ENCODE results near the gene THSD7B. TPM values are rescaled to one million over a fixed set of nuclear protein-coding genes. Genes with fewer than 3 reads are reported as not detected.

The THSD7B gene
- polyA plus RNA-seq, 1 donor: 5.4 TPM

DNA sequence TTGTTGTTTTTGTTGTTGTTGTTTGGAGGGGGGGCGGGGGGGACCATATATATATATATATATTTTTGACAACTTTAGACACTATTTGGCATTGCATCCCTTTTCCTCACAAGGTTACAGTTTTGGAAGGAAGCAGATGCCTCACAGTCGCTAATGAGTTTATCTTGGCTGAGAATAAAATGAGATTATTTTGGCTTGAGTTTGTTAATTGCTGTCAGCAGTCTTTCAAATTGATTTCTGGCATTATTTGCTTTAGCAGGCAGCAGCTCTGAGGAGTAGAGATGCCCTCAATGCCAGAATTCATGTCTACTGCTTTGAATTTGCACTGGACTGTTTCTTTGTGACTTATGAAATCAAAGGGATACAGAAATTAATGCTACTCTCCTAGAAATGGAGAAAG, 603.8 kb downstream of the THSD7B start:
- DNase-seq: no peak

DNA sequence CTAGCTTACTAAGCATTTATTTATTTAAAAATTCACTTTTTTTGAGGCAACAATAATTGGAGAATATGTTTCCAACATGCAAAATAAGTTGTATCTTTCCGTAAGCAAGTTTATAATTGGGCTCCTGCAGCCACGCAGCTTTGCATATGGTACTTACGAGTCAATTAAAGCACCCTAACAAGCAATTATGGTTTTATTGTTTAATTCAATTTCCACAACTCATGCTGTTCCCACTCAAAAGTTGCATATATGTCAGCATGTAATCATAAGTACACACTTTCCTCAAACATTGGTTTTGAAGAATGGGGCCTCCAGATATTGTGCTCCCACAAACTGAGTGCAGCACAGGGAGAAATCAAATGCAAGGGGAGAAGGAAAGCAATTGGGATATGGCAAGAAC, 613.8 kb downstream of the THSD7B start:
- no peak for DNase-seq

DNA sequence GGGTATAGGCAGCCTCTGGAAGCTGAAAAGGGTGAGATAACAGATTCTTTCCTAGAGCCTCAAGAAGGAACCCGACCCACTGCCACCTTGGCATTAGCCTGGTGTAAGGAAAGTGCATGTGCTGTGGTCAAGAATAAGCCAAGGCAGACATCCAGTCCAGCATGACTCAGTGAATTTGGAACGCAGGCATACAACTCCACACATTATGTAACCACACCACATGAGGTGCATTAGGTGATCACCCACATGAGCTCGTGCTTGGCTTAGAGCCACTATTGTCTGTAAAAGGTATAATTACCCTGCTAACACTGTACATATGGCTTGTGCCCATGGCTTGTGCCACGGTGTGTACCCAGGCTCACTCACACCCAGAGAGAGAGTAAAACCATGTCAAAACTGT, 615.3 kb downstream of the THSD7B start:
- no peak for DNase-seq

DNA sequence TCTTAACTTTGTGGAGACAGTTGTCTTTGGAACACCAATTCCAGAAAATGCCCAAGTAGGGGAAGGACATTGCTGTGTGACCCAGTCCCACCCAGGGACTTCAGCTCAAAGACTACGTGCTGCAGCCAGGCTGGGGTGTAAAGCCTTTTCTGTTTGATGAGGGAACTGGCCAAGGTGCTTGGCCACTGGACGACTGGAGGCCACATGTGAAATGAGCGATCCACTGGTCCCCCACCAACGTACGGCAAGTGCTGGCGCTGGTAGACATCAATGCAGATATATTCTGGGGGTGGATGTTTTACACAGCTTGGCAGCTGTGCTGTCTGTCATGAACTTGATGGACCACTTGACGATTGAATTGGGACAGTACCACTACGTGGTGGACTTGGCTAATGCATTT, 616.4 kb downstream of the THSD7B start:
- DNase-seq: no peak

DNA sequence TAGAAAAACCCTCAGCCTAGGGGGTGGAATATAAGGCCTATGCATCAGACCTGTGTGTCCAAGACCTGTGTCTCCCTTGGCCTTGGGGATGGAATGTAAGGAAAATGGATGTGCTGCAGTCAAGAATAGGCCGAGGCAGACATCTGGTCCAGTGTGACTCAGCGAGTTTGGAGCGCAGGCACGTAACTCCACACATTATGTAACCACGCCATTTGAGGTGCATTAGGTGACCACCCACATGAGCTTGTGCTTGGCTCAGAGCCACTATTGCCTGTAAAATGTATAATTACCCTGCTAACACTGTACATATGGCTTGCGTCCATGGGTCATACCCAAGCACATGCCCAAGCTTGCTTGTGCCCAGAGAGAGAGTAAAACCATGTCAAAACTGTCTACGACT, 618.0 kb downstream of the THSD7B start:
- DNase-seq: no peak

DNA sequence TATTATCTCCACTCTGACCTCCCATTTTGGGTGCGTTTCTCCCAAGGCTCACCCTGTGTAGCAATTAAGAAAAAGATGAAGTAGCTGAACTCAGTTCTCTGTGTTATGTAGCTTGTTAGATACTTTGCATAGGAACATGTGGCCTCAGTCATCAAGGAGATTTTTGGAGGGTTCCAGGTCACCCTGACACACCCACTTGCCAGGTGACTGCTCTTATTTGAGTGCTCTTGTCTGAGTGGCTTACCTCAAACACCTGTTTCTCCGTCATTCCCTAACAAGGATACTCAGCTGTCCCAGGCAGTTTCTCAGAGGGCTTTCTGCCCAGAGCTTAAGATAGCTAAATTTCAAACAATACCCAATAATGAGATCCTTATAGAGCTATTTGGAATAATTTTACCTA, 621.7 kb downstream of the THSD7B start:
- no peak for DNase-seq

DNA sequence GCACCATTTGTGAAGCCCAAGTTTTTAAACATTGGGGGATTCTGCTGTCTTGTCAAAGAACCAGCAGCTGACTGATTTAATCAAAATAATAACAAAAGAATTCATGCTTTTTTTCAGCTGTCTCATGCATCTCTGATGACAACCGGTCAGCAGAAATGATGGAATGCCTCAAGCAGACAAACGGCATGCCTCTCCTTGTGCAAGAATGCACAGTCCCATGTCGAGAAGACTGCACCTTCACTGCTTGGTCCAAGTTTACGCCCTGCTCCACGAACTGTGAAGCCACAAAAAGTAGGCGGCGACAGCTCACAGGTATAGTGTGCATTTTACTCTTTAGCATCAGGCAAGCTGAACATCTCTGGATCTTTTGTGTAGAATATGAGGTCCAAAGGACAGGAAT, 640.2 kb downstream of the THSD7B start:
- no peak for DNase-seq

DNA sequence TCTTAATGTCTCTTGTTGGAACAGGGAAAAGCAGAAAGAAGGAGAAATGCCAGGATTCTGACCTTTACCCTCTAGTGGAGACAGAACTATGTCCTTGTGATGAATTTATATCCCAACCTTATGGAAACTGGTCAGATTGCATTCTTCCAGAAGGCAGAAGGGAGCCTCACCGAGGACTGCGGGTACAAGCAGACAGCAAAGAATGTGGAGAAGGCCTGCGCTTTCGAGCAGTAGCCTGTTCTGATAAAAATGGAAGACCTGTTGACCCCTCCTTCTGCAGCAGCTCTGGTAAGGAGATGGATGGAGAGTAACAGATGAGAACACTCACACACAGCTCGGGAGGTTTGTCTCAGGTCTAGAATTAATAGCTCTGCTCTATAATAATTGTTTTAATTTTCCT, 646.2 kb downstream of the THSD7B start:
- DNase-seq: no peak

DNA sequence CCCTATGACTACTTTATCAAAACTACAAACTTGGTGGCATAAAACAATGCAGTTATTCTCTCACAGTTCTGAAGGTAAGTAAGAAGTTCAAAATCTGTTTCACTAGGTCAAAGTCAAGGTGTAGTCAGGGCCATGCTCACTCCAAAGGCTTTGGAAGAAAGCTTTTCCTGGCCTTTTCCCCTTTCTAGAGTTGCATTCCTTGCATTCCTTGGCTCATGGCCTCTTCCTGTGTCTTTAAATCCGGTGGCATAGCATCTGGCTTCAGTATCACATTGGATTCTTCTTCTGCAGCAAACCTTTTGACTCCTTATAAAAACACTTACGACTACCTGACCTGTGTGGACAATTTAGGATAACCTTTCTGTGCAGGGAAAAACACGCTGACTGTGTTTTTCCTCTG, 655.4 kb downstream of the THSD7B start:
- no peak for DNase-seq

DNA sequence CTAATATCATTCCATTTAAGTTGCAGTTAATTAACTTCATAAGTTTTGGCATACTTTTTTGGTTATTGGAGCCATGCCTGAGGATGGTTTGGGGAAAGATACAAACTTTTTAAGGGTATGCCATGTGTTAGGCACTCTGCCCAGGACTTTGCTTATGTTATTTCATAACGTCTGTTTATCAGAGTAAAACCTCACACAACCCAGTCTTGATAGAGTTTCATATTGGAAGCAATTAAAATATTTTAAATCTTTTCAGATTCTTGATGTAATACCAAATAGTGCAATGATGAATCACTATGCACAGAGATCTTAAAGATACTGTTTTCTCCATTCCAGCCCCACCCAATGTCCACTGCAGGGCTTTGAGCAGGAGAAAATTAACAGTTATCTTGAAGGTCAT, 669.8 kb downstream of the THSD7B start:
- DNase-seq: no peak

DNA sequence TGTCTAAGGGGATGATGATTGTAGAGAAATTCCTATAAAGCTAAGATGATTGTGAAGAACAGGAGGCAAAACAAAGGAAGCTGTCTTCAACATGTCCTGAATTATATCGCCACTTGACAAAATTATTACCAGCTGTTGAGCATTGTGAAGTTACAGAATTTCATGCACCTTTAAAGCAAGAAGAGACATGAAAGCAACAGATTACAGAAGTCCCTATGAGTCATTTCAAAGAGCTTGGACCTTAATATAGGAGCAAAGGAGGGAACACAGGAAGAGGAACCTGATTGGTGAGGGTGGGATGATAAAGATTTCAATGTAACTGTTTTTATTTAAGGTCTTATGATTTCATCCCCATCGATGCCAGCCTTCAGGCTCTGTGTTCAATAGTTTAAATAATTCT, 672.0 kb downstream of the THSD7B start:
- DNase-seq: no peak

DNA sequence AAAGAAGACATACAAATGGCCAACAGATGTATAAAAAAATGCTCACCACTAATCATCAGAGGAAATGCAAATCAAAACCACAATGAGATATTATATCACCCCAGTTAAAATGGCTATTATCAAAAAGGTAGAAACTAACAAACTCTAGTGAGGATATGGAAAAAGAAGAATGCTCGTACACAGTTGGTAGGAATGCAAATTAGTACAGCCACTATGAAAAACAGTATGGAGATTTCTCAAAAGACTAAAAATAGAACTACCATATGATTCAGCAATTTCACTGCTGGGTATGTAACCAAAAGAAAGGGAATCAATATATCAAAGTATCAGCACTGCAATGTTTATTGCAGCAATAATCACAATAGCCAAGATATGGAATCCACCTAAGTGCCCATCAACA, 679.6 kb downstream of the THSD7B start:
- no peak for DNase-seq

DNA sequence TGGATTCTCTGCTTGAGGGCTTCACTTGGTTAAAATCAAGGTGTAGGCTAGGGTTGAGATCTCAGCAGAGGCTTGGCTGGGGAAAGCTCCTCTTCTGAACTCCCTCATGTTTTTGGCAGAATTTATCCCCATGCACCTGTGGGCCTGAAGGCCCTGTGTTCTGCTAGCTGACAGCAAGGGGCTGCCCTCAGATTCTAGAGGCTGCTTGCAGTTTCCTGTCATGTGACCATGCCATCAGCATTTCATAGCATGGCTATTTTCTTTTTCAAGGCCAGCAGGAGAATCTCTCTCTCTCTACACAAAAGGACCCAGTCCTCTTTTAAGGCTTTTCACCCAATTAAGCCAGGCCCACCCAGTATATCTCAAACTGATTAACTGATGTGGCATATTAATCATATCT, 684.1 kb downstream of the THSD7B start:
- DNase-seq: no peak

DNA sequence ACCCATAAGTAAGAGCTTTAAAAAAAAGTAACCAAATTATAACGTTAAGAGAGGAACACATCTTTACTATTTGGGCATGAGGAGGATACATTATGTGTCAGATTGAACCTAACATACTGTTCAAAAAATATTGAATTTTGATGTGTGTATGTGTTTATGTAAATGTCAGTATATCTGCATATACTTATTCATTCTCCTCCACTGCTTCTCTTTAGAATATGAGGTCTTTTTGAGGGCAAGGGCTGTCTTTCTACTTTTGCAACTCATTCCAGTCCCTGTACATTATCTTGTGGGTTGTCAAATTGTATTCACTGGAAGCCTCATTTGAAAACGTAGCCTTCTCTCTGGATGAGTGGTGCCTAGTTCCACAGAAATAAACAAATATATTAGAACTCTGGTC, 689.5 kb downstream of the THSD7B start:
- no peak for DNase-seq

DNA sequence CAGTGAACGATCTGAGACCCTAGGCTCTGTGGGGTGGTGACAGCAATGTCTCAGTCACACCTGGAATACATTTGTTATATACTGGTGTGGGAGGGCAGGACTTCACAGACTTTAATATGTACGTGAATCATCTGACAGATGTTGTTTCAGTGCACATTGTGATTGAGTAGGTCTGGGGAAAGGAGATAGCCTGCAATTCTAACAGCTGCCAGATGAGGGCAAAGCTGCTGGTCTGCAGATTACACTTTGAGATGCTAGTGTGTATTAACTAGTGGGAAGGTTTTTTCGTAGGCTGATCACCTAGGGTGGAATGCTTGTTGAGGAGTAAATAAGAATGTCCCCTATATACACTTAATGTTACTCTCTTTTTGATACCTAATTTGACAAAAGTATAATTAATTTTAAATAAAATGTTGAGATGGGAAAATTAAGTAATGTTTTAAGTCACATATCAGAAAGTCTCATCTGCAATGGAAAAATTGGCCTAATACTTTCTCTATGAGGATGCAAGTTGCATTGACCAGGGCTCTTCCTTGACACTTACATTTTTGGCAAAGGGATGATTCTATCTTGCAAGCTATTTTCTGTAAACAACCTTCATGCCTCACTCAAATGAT, 702.0 kb downstream of the THSD7B start:
- DNase-seq: peak; percentile 39

DNA sequence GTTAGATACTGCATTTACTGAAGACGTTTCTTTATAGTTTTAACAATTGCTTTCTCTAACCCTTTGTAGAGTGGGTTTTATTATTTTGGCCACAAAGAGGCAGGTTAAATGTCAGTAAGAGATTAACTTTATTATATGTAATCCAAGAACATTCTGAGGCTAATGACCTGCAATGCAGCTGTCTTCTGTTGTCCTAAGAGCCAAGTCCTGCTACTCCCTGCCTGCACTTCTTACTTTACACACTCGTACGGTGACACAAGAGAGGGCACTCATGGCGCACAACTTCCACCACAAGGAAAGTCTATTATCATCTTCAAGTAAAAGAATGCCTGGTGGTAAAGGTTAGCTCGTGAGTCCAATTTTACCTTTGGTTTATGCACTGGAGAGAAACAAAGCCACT, 727.9 kb downstream of the THSD7B start:
- peak; percentile 17 for DNase-seq

DNA sequence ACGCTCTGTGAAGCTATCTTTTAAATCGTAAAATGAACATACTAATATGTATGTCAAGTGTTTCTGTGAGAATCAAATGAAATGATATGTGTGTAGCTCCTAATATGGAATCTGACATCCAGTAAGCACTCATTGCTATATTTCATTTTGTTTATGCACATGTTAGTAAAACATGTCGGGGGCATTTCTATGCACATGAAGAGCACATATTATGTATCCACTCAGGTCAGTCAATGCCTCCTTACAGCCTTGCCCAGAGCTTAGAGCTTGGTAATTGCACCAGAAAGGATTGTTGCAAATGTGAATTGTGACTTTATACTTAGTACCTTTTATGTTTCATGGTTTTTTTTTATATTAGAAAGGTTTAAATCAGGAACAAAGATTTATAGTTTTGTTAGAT, 735.3 kb downstream of the THSD7B start:
- DNase-seq: no peak

DNA sequence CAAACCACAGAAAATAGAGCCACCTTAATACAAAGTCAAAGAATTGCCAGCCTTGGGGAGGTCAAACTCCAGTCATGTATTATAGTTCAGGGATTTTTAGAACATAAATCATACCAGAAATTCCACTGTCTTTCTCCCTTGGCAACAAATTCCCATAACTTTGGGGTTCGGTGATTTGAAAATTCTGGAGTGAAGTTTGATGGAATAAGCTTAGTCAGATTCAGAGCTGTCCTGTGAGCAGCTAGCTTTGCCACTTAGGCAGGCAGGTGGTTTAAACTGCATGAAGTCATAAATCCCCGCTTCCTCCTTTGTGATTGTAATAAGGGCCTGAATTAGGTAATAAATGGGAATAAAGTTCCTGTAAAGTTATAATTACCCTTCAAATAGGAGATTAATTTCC, 741.9 kb downstream of the THSD7B start:
- no peak for DNase-seq

DNA sequence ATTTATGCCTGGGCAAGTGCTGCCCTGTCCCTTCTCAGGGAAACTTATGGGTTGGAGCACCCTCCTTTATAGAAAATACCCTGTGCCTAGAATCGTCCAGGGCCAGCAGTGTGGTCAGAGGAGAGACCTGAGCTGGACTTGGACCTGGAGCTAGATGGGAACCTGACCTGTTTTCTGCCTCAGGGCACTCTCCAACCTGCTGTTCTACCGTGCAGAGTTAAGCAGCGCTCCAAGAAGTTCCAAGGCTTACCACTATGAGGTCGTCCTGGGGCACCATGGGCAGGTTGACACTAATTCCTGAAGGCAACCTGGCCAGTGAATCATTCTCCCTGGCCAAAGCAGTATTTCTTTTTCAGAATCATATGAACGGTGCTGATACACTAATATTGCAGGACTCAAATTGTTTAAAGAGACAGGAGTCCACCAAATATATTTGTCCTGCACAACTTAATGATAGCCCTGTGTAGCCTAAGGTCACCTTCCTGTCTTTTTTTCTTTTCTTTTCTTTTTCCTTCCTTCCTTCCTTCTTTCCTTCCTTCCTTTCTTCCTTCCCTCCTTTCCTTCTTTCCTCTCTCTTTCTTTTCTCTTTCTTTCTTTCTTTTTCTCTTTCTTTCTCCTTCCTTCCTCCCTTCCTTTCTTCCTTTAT, 743.5 kb downstream of the THSD7B start:
- no peak for DNase-seq

DNA sequence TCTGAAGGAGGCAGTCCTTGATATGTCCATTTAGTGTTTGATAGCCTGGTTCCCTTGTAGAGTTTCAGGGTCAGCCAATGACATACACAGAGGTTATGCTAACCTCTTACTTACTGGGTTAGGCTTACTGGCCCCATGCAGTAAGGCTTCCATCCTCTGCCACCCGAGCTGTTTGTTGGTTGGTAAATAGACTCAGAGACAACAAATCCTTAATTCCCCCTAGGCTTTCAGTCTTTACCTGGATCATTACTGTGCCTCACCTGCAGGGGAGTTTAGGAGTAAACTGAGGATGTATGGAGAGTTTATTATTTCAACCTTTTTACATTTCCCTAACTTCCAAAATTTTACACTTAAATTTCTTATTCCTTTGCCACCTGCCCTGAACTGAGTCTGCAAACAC, 746.2 kb downstream of the THSD7B start:
- no peak for DNase-seq

DNA sequence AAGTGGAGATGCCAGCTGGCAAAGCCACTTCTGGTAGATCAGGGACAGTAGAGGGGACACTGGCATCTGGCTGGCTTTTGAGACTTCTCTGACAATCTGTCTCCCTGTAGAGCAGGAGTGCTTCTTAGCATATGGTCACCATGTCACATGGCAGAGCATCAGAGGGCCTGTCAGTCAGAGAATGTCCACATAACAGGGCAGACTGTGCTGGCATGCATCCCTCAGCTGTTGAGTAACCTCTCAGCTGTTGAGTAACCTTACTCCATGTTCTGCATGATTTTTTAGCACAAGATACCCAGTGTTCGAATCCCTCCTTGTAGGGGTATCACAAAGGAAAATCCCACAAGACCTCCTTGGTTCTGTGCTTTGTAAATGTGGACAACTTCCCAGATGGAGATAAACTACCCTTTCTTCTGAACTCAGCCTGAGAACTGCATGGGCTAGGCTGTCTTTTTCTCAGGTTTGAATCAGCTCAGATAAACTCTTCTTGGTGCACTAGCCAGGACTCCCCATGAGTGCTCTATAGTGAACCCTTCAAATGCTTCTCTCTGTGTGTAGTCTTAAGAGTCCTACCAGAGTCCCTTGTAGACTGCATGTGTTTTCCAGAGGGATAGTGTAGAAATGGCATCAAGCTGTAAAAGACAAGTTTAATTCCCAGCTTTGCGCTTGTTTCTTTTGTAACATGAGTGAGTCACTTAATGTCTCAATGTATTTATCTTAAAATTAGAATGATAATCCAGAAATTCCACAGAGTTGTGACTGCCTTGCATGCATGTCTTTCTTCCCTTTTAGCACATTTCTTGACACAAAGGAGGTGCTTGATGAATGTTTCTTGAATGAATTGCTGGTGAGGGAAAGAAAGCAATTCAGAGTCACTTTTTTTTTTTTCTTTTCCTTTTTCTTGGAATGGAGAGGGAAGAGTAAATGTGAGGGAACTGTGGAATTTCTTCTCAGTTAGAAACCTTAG, 756.6 kb downstream of the THSD7B start:
- DNase-seq: no peak

DNA sequence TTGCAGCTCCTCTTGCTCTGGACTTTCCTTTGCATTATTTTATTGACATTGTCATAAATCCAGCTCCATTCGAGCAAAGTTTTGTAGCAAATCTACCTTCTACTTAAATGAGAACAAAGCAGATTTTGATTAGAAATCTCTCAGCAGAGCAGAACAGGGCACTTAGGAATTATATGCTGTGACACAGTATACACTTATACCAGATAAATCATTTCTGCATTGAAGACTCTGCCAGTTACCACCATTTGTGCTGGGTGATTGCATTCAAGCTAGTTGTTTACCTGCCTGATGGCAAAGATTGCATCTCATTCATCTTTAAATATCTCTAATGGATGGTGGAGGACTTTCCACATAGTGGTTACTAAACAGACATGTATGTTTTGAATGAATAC, 757.3 kb downstream of the THSD7B start:
- DNase-seq: no peak

DNA sequence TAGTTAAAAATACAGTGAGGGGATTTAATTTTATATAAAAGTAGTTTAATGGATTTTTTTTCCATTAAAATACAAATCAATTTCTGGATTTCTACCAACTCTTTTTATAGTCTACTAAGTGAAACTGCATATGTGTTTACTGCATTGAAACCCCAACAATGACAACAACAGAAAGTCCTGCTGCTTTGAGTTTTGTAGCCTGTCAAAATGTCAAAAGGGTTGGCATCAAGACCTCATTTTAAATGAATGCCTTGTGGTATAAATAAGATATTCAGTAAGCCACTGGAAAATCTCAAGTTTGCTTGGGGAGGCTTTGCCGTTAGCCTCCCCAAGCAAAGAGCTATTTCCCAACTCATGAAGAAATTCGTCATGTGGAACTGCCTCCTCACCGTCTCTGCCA, 758.6 kb downstream of the THSD7B start:
- DNase-seq: no peak

Measured in left kidney (tissue), 2 donors.